GM10266 (cell line): ENCODE measurements around the gene DLG2.

Source experiments
- DNase-seq: peaks from one replicate; pipeline ENCODE4 v3.0.0; 2012; ENCODE audit errors: extremely low spot score
- CTCF ChIP-seq: IDR thresholded peaks from 2 replicates; pipeline ENCODE4 v1.5.1; 2012; ENCODE audit warnings: mild to moderate bottlenecking, low read depth; ENCODE audit not compliant: control insufficient read depth, insufficient read depth; ENCODE audit errors: missing control alignments

The DLG2 gene

GRCh38 chr11:83681906-83682610, 1945.1 kb downstream of the DLG2 start:
- TF ChIP-seq CTCF: no peak
- no peak for DNase-seq

- no peak for TF ChIP-seq CTCF
- no peak for DNase-seq
These were observed 1945.9 kb downstream of the DLG2 start for GRCh38 chr11:83681031-83681781.

- no peak for TF ChIP-seq CTCF
- DNase-seq: no peak
These were observed 1946.8 kb downstream of the DLG2 start for GRCh38 chr11:83680321-83680720.

- no peak for TF ChIP-seq CTCF
- no peak for DNase-seq
These were observed 1948.1 kb downstream of the DLG2 start for GRCh38 chr11:83678831-83679584.

- TF ChIP-seq CTCF: no peak
- no peak for DNase-seq
These were observed 1949.4 kb downstream of the DLG2 start for GRCh38 chr11:83677730-83678129.

- TF ChIP-seq CTCF: no peak
- no peak for DNase-seq
These were observed 1951.0 kb downstream of the DLG2 start for GRCh38 chr11:83676056-83676601.
